GM23338 (cell line): Measurements from ENCODE around the gene ATP6V0E2. TPM values are rescaled to one million over a fixed set of nuclear protein-coding genes. Genes with fewer than 3 reads are reported as not detected.

Experiments
- ATAC-seq: fragments of 200-7000 bp; cut with Tn5 transposase; 3 replicates; pipeline ENCODE4 v1.9.1; 2020
- DNase-seq: peaks from one replicate; pipeline ENCODE4 v3.0.0-alpha.2; 2015; ENCODE audit warnings: low spot score
- H2AFZ ChIP-seq: fragments of 200-600 bp; sonication (generic); 2 replicates; pipeline ENCODE4 v1.8.0; 2016; ENCODE audit warnings: antibody characterized with exemption, mild to moderate bottlenecking, moderate library complexity
- H3F3A ChIP-seq: fragments of 200-600 bp; sonication (generic); replicated peaks from 2 replicates; pipeline ENCODE4 v1.8.0; 2017; ENCODE audit warnings: antibody characterized with exemption, mixed run types, low read depth
- H3K27ac ChIP-seq: fragments of 200-600 bp; sonication (generic); 2 replicates; pipeline ENCODE4 v1.6.1; 2016; ENCODE audit warnings: low read depth
- H3K27me3 ChIP-seq: fragments of 200-600 bp; sonication (generic); 2 replicates; pipeline ENCODE4 v1.8.0; 2016; ENCODE audit warnings: mild to moderate bottlenecking, mixed run types, moderate library complexity; ENCODE audit not compliant: insufficient read depth
- H3K36me3 ChIP-seq: fragments of 200-600 bp; sonication (generic); 2 replicates; pipeline ENCODE4 v1.8.0; 2016; ENCODE audit warnings: mild to moderate bottlenecking; ENCODE audit not compliant: insufficient read depth
- H3K4me1 ChIP-seq: fragments of 200-600 bp; sonication (generic); 2 replicates; pipeline ENCODE4 v1.8.0; 2016; ENCODE audit warnings: mild to moderate bottlenecking, moderate library complexity; ENCODE audit not compliant: insufficient read depth
- H3K4me2 ChIP-seq: fragments of 200-600 bp; sonication (generic); 2 replicates; pipeline ENCODE4 v1.7.1; 2017; ENCODE audit warnings: mixed run types
- H3K4me3 ChIP-seq: fragments of 200-600 bp; sonication (generic); 2 replicates; pipeline ENCODE4 v1.6.1; 2016; ENCODE audit warnings: mixed run types
- H3K79me2 ChIP-seq: fragments of 200-600 bp; sonication (generic); replicated peaks from 2 replicates; pipeline ENCODE4 v1.8.0; 2017; ENCODE audit warnings: mild to moderate bottlenecking; ENCODE audit not compliant: insufficient read depth
- H3K9me2 ChIP-seq: fragments of 200-600 bp; sonication (generic); 2 replicates; pipeline ENCODE4 v1.8.0; 2017; ENCODE audit not compliant: insufficient read depth
- H4K20me1 ChIP-seq: fragments of 200-600 bp; sonication (generic); replicated peaks from 2 replicates; pipeline ENCODE4 v1.8.0; 2017; ENCODE audit warnings: mild to moderate bottlenecking; ENCODE audit not compliant: insufficient read depth
- H3K27ac Mint-ChIP-seq: 2 replicates; pipeline ENCODE4 v1.8.0; 2020; ENCODE audit warnings: inconsistent platforms, mild to moderate bottlenecking, moderate library complexity, mixed read lengths
- H3K27me3 Mint-ChIP-seq: 3 replicates; pipeline ENCODE4 v1.8.0; 2022; ENCODE audit warnings: low read depth, mild to moderate bottlenecking, moderate library complexity, mixed read lengths, inconsistent platforms; ENCODE audit not compliant: insufficient read depth, poor library complexity
- H3K36me3 Mint-ChIP-seq: 3 replicates; pipeline ENCODE4 v1.8.0; 2021; ENCODE audit warnings: low read depth, mild to moderate bottlenecking, inconsistent platforms, moderate library complexity, mixed read lengths
- H3K4me1 Mint-ChIP-seq: 3 replicates; pipeline ENCODE4 v1.8.0; 2020; ENCODE audit warnings: mild to moderate bottlenecking, inconsistent platforms, mixed read lengths
- H3K4me3 Mint-ChIP-seq: 3 replicates; pipeline ENCODE4 v1.8.0; 2021; ENCODE audit warnings: moderate library complexity, mild to moderate bottlenecking, inconsistent platforms, mixed read lengths
- H3K9me3 Mint-ChIP-seq: 3 replicates; pipeline ENCODE4 v1.8.0; 2020; ENCODE audit warnings: moderate library complexity, mild to moderate bottlenecking, inconsistent platforms, mixed read lengths
- CREB1 ChIP-seq: fragments of 250-450 bp; sonication (Bioruptor Pico); IDR thresholded peaks from 2 replicates; pipeline ENCODE4 v1.5.0; 2020; ENCODE audit warnings: low read depth, mild to moderate bottlenecking, moderate library complexity
- CTCF ChIP-seq, 2 experiments: fragments of 200-600 bp in 1 of 2; sonication (generic) in 1 of 2; conservative IDR thresholded peaks; 2 replicates each; pipeline versions ENCODE4 v1.5.1 to v1.6.1; 2016 to 2017; ENCODE audit warnings: antibody characterized with exemption in 2 of 2, low read depth in 2 of 2, mild to moderate bottlenecking in 2 of 2, moderate library complexity in 1 of 2
- ETS1 ChIP-seq: IDR thresholded peaks from 2 replicates; pipeline ENCODE4 v1.6.1; 2016; ENCODE audit warnings: antibody characterized with exemption
- EZH2 ChIP-seq: fragments of 200-600 bp; sonication (generic); IDR thresholded peaks from one replicate; pipeline ENCODE4 v1.8.0; 2017; ENCODE audit warnings: antibody characterized with exemption, mild to moderate bottlenecking, low read depth; ENCODE audit not compliant: unreplicated experiment
- EZH2phosphoT487 ChIP-seq: fragments of 200-600 bp; sonication (generic); IDR thresholded peaks from one replicate; pipeline ENCODE4 v1.8.1; 2018; ENCODE audit warnings: antibody characterized with exemption; ENCODE audit not compliant: unreplicated experiment
- JUNB ChIP-seq: IDR thresholded peaks from one replicate; pipeline ENCODE4 v1.6.1; 2016; ENCODE audit warnings: antibody characterized with exemption; ENCODE audit not compliant: unreplicated experiment
- NANOG ChIP-seq: IDR thresholded peaks from 2 replicates; pipeline ENCODE4 v1.6.1; 2016; ENCODE audit warnings: antibody characterized with exemption, borderline replicate concordance
- POLR2AphosphoS5 ChIP-seq: IDR thresholded peaks from 2 replicates; pipeline ENCODE4 v1.6.1; 2016; ENCODE audit warnings: antibody characterized with exemption, low read depth
- REST ChIP-seq: IDR thresholded peaks from one replicate; pipeline ENCODE4 v1.6.1; 2018; ENCODE audit warnings: antibody characterized with exemption; ENCODE audit not compliant: unreplicated experiment
- ZNF114 ChIP-seq: fragments of 250-450 bp; sonication (Bioruptor Pico); IDR thresholded peaks from 2 replicates; pipeline ENCODE4 v1.5.0; 2020; ENCODE audit warnings: mild to moderate bottlenecking, moderate library complexity
- ZNF331 ChIP-seq: fragments of 250-450 bp; sonication (Bioruptor Pico); IDR thresholded peaks from 2 replicates; pipeline ENCODE4 v1.5.0; 2020; ENCODE audit warnings: low read depth, mild to moderate bottlenecking, moderate library complexity
- polyA plus RNA-seq: library from polyadenylated mRNA; unstranded; fragments of >200 nt; fragmentation: Nextera tagmentation; extraction: Ambion mirVana; gene quantifications from 2 replicates; pipeline ENCODE4 v1.2.1, GENCODE V29; 2016
- total RNA-seq: library from RNA; depleted of rRNA; stranded (reverse); fragments of >200 nt; shearing (Covaris generic); gene quantifications from 2 replicates; pipeline ENCODE4 v1.2.3, GENCODE V29; 2014

The ATP6V0E2 gene
- total and polyA plus RNA-seq, 2 experiments from 2014 or later = 15.6 to 34.7 TPM

GRCh38 chr7:149844445-149844844, 29.3 kb upstream of the ATP6V0E2 start:
- no peak for DNase-seq
- H3K9me2 ChIP-seq = no peaks in the 10 kb centered on the region
- H3K36me3 Mint-ChIP-seq = no peaks in the 10 kb centered on the region
- TF ChIP-seq CTCF (conservative IDR thresholded peaks at IDR 0.05; ENCODE audit: low read depth in 2 of 2) = peak in 1 of 2 experiments; percentile 18; a peak in 1 of 4 replicates
- TF ChIP-seq EZH2 = no peak
- no peak overlapping the region for H2AFZ ChIP-seq
- ATAC-seq = no peak
- peaks cover 20% of the 10 kb centered on the region for H3K27me3 ChIP-seq
- no peak overlapping the region for H3K27ac ChIP-seq
- no peaks in the 10 kb centered on the region for H3K9me3 Mint-ChIP-seq
- no peak overlapping the region for H3K27ac Mint-ChIP-seq
- no peaks in the 10 kb centered on the region for H3K36me3 ChIP-seq
- H3K4me3 Mint-ChIP-seq = no peak overlapping the region
- H3K4me1 ChIP-seq = no peaks in the 10 kb centered on the region; the same call in 1 of the 2 replicates
- no peaks in the 10 kb centered on the region for H3K79me2 ChIP-seq
- H3F3A ChIP-seq = peaks cover 2% of the 10 kb centered on the region; the same call in 1 of the 2 replicates
- no peak overlapping the region for H3K4me3 ChIP-seq
- H3K4me2 ChIP-seq = no peak overlapping the region
- H3K27me3 Mint-ChIP-seq = no peaks in the 10 kb centered on the region
- H3K4me1 Mint-ChIP-seq = peaks cover 4% of the 10 kb centered on the region
- H4K20me1 ChIP-seq = peaks cover 4% of the 10 kb centered on the region; the same call in 1 of the 2 replicates

- peaks cover 11% of the 10 kb centered on the region; the same call in 1 of the 2 replicates for H3K27me3 ChIP-seq
- H3K4me1 Mint-ChIP-seq = peaks cover 8% of the 10 kb centered on the region
- no peaks in the 10 kb centered on the region for H3K9me2 ChIP-seq
- no peak overlapping the region for H3K4me2 ChIP-seq
- DNase-seq (no peak), ATAC-seq (no peak)
- no peak overlapping the region for H3K27ac Mint-ChIP-seq
- H3K4me3 ChIP-seq = no peak overlapping the region
- no peaks in the 10 kb centered on the region for H3K27me3 Mint-ChIP-seq
- no peaks in the 10 kb centered on the region for H3K36me3 Mint-ChIP-seq
- H2AFZ ChIP-seq = no peak overlapping the region
- no peak overlapping the region for H3K4me3 Mint-ChIP-seq
- H3F3A ChIP-seq = no peaks in the 10 kb centered on the region
- no peaks in the 10 kb centered on the region for H3K79me2 ChIP-seq
- no peak overlapping the region for H3K27ac ChIP-seq
- peaks cover 4% of the 10 kb centered on the region; the same call in 1 of the 2 replicates for H4K20me1 ChIP-seq
- H3K9me3 Mint-ChIP-seq = no peaks in the 10 kb centered on the region
- H3K36me3 ChIP-seq = no peaks in the 10 kb centered on the region
- H3K4me1 ChIP-seq = no peaks in the 10 kb centered on the region
- TF ChIP-seq REST (no peak), NANOG (no peak), POLR2AphosphoS5 (no peak), EZH2phosphoT487 (no peak), ZNF114 (CRISPR knock-in tag) (no peak), ZNF331 (CRISPR knock-in tag) (no peak), JUNB (no peak), ETS1 (no peak), CREB1 (CRISPR knock-in tag) (no peak)
Observed at GRCh38 chr7:149845257-149845980, 28.4 kb upstream of the ATP6V0E2 start.
